SK-N-MC (cell line): Measurements from ENCODE around the gene FRK.

ENCODE experiments used
- DNase-seq: peaks from one replicate; pipeline ENCODE4 v3.0.0-alpha.2; 2011; ENCODE audit warnings: low read depth, low spot score
- H3K27ac ChIP-seq: fragments of 200-600 bp; sonication (generic); 2 replicates; pipeline ENCODE4 v1.5.1; 2016; ENCODE audit warnings: mixed run types
- H3K36me3 ChIP-seq: fragments of 200-600 bp; sonication (generic); 2 replicates; pipeline ENCODE4 v1.6.1; 2017; ENCODE audit warnings: antibody characterized with exemption, low read length, mixed read lengths; ENCODE audit not compliant: insufficient read depth
- H3K4me3 ChIP-seq: fragments of 200-600 bp; sonication (generic); 2 replicates; pipeline ENCODE4 v1.5.1; 2016
- H3K9ac ChIP-seq: fragments of 200-600 bp; sonication (generic); 2 replicates; pipeline ENCODE4 v1.8.0; 2017; ENCODE audit warnings: mixed run types, mixed read lengths; ENCODE audit not compliant: insufficient read length
- H3K9me3 ChIP-seq: fragments of 200-600 bp; sonication (generic); 2 replicates; pipeline ENCODE4 v1.6.1; 2017; ENCODE audit warnings: low read depth, mild to moderate bottlenecking, antibody characterized with exemption, low read length, moderate library complexity, mixed read lengths
- EZH2 ChIP-seq: fragments of 200-600 bp; sonication (generic); IDR thresholded peaks from one replicate; pipeline ENCODE4 v1.6.1; 2017; ENCODE audit warnings: antibody characterized with exemption
- FOXP2 ChIP-seq: optimal IDR thresholded peaks from 2 replicates; pipeline ENCODE3; 2011; ENCODE audit warnings: mild to moderate bottlenecking, moderate library complexity; ENCODE audit not compliant: insufficient read depth; ENCODE audit errors: extremely low read length, control extremely low read depth
- POLR2AphosphoS5 ChIP-seq: IDR thresholded peaks from 2 replicates; pipeline ENCODE4 v1.6.1; 2012; ENCODE audit warnings: mild to moderate bottlenecking, low read depth, low read length, borderline replicate concordance

The FRK gene

DNA sequence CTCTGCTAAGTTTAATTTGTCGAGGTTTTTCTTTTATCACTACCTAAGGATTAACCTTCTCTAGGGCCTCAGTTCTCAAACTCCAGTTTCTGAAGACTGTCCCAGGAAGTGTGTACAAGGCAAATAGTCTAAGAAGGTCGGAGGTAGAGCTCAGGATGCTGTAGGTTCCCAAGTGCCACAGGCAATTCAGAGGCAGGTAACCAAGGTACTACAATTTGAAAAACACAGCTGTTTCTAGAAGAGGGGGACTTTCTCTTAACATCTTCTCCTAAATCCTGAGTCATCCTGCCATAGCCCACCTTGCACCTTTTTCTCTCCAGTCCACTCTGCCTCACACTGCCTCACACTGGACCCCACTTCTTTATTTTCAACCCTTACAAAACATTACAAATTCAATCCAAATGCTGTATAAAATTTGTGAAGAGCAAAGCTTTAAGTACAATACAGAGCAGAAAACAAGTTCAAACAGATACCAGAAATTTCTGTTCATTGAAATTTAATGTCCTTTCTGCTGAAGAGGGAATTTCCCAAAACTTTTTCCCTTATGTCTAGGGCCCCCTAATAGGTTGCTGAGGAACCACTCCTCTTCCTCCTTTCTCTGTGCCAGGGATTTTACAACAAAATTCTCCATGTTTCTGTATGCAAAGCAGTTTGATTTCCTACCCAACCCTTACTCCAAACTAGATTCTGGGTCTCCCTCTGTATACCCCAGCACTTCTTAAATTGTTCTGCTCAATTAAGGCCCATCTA lies 43.0 kb downstream of the FRK start:
- Histone ChIP-seq H3K9ac (no peak overlapping the region), H3K9me3 (no peaks in the 10 kb centered on the region), H3K27ac (no peak overlapping the region), H3K4me3 (no peak overlapping the region), H3K36me3 (no peaks in the 10 kb centered on the region)
- TF ChIP-seq EZH2 (no peak), FOXP2 (no peak), POLR2AphosphoS5 (no peak)
- no peak for DNase-seq

GRCh38 chr6:116016846-116017545 lies 43.7 kb downstream of the FRK start:
- no peaks in the 10 kb centered on the region for H3K36me3 ChIP-seq
- no peak overlapping the region for H3K4me3 ChIP-seq
- TF ChIP-seq FOXP2 (no peak), POLR2AphosphoS5 (no peak), EZH2 (no peak)
- H3K9ac ChIP-seq: no peak overlapping the region
- DNase-seq: no peak
- H3K9me3 ChIP-seq: no peaks in the 10 kb centered on the region
- H3K27ac ChIP-seq: no peak overlapping the region

GRCh38 chr6:116015983-116016382 lies 44.7 kb downstream of the FRK start:
- TF ChIP-seq EZH2 (no peak), POLR2AphosphoS5 (no peak), FOXP2 (no peak)
- H3K27ac ChIP-seq: no peak overlapping the region
- no peak for DNase-seq
- H3K9ac ChIP-seq: no peak overlapping the region
- no peak overlapping the region for H3K4me3 ChIP-seq
- no peaks in the 10 kb centered on the region for H3K9me3 ChIP-seq
- H3K36me3 ChIP-seq: no peaks in the 10 kb centered on the region

- TF ChIP-seq POLR2AphosphoS5: no peak
- TF ChIP-seq EZH2: no peak
- no peak for TF ChIP-seq FOXP2
- Histone ChIP-seq H3K9me3 (no peaks in the 10 kb centered on the region), H3K4me3 (no peak overlapping the region), H3K9ac (no peak overlapping the region), H3K27ac (no peak overlapping the region), H3K36me3 (no peaks in the 10 kb centered on the region)
- DNase-seq: no peak
Observed at GRCh38 chr6:116015561-116015960, 45.1 kb downstream of the FRK start.

- H3K4me3 ChIP-seq: no peak overlapping the region
- no peaks in the 10 kb centered on the region for H3K36me3 ChIP-seq
- DNase-seq: no peak
- no peak overlapping the region for H3K27ac ChIP-seq
- TF ChIP-seq POLR2AphosphoS5 (no peak), EZH2 (no peak), FOXP2 (no peak)
- H3K9me3 ChIP-seq: no peaks in the 10 kb centered on the region
- no peak overlapping the region for H3K9ac ChIP-seq
Observed at GRCh38 chr6:116012951-116013350, 47.7 kb downstream of the FRK start.

DNA sequence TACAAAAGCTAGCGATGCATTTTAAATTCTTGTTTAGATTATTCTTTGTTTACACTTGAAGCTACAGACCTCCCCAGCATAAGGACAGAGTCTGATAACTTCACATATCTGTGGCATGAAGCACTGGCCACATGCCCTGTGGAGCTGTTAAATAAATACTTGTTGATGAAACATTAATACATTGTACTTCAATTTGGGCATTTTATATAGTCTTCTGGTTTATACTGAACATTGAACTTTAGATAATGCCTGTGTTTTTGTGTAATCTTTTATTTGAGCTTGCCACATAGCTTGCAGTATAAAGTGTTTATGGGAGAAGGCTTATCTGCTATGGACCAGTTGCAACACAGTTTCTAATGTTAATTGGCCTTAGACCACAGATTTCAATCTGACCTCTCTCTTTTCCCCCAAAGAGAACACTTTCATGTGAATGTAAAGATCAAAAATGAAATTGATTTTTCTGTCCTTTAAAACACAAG lies 48.2 kb downstream of the FRK start:
- Histone ChIP-seq H3K9ac (no peak overlapping the region), H3K9me3 (no peaks in the 10 kb centered on the region), H3K27ac (no peak overlapping the region), H3K4me3 (no peak overlapping the region), H3K36me3 (no peaks in the 10 kb centered on the region)
- DNase-seq: no peak
- TF ChIP-seq POLR2AphosphoS5 (no peak), EZH2 (no peak), FOXP2 (no peak)

- DNase-seq: no peak
- Histone ChIP-seq H3K9me3 (no peaks in the 10 kb centered on the region), H3K27ac (no peak overlapping the region), H3K36me3 (no peaks in the 10 kb centered on the region), H3K9ac (no peak overlapping the region), H3K4me3 (no peak overlapping the region)
- no peak for TF ChIP-seq EZH2
- TF ChIP-seq FOXP2: no peak
- no peak for TF ChIP-seq POLR2AphosphoS5
Observed at GRCh38 chr6:116011520-116011919, 49.2 kb downstream of the FRK start.

DNA sequence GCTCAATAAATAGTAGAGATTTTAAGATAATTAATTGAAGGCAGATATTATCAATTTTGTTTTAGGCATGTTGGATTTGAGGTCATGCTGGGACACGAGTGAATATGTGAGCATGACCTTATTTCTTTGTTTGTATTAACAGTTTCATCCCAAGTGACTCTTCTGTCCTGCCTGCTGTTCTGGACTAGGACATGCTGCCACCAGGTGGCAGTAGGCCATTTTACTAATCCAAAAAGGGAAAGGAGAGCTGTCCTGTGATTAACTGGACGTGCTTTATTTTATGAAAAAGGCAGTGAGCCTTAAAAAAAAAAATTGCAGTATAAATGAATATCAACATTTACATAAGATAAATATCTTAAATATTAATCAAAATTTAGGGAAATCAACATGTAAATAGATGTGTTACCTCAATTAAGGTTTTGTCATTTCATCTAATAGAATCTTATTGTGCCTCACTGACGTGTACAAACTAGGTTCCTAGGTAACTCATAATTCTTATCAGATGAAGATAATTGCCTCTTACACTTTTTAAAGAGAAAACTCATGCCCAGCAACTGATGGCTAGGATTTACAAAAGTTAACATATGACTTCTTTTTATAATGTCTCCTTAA lies 49.8 kb downstream of the FRK start:
- H3K36me3 ChIP-seq: no peaks in the 10 kb centered on the region
- TF ChIP-seq POLR2AphosphoS5: no peak
- TF ChIP-seq EZH2: no peak
- no peak for TF ChIP-seq FOXP2
- H3K9me3 ChIP-seq: no peaks in the 10 kb centered on the region
- H3K27ac ChIP-seq: no peak overlapping the region
- no peak overlapping the region for H3K4me3 ChIP-seq
- DNase-seq: no peak
- no peak overlapping the region for H3K9ac ChIP-seq

DNA sequence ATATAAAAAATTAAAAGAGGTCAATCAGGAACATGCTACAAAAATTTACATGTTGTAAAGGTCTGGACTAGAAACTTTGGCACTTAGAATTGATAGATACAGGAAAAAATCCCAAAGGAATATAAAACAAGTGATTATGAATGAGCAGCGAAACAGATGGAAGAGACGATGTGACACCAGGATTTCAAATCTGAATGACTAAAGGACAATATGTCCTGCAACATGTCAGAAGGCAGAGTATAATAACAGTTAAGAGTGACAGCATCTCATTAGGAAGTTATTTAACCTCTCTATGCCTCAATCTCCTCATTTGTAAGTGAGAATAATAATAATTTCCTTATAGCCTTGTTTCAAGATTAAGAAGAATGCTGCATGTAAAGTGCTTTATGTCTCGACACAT lies 50.3 kb downstream of the FRK start:
- TF ChIP-seq POLR2AphosphoS5 (no peak), FOXP2 (no peak), EZH2 (no peak)
- H3K4me3 ChIP-seq: no peak overlapping the region
- no peak overlapping the region for H3K27ac ChIP-seq
- H3K9me3 ChIP-seq: no peaks in the 10 kb centered on the region
- H3K9ac ChIP-seq: no peak overlapping the region
- no peak for DNase-seq
- H3K36me3 ChIP-seq: no peaks in the 10 kb centered on the region
